GM21528 (cell line): ENCODE measurements around the gene CCDC85A.
"Not testable (repeated sequence)": the region's sequence is repeated elsewhere in the genome, so short reads cannot be mapped to it uniquely, and the experiment has no call there.

Source experiments
- ATAC-seq: cut with Tn5 transposase; IDR thresholded peaks from one replicate; pipeline ENCODE4 v1.9.1; 2021; ENCODE audit warnings: mild to moderate bottlenecking, moderate library complexity; ENCODE audit not compliant: unreplicated experiment, low FRiP score

Gene CCDC85A

DNA sequence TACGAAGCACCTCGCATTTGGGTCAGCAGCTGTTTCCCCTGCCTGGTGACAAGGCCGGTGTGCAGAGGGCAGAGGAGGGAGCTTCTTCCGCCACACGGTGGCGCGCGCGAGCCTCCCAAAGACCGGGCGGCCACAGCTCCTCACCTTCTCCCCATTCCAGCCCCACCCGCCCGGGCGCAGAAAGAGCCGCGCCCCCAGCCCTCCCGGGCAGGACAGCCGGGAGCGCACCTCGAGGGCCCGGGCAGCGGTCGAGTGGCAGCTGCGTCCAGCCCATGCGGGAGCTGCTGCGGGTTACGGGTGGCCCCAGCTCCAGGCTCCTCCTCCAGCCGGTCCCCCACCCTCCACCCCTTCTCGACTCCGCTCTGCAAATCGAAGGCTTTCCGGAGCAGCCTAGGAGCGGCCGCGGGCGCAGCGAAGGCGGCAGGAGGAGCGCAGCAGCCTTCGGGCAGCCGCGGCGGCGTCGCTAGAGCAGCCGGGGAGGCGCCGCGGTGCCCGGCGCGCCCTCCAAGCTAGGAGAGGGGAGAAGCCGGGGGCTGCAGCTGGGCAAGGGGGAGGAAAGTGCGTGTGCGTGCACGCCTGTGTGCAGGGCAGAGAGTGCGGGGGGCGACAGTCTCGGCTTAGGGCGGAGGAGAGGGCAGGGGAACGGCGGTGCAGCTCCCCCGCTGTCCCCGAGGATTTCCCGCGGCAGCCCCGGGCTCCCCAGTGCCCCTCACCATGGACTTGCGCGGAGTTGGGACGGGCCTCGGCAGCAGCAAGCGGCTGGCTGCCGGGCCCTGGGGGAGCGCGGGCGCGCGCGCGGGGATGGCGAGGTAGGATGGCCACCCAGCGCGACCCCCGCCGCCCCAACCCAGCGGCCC, at the start of gene CCDC85A:
TSS of gene CCDC85A (plus strand) at position 348 of the 857 bp plus-strand sequence. CDS start 635 bp downstream, outside the sequence.
- peak; percentile 98 for ATAC-seq

GRCh38 chr2:56134861-56135260, 48.9 kb upstream of the CCDC85A start:
- no peak for ATAC-seq

- ATAC-seq, result not testable (repeated sequence)
These were observed 41.2 kb upstream of the CCDC85A start for GRCh38 chr2:56142497-56143061.

DNA sequence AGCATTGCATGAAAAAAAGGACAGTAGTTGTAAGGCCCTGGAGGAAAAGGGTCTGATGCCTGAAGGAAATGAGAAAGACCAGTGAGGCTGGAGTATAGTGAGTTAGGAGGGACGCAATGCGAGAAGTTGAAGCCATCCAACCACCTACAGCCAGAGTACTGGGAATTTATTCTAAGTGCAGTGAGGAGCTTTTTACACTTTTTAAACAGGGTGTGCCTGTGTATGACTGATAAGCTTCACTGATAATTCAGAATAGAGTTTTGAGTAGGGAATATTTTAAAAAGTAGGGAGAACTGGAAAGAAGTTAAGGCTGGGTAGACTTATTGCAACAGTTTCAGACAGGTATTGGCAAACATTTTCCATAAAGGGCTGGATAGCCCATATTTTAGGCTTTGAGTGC, 35.9 kb upstream of the CCDC85A start:
- no peak for ATAC-seq

- ATAC-seq, result no peak
These were observed 35.0 kb upstream of the CCDC85A start for GRCh38 chr2:56148825-56149224.

- ATAC-seq, result no peak
These were observed 31.9 kb upstream of the CCDC85A start for GRCh38 chr2:56151841-56152240.

DNA sequence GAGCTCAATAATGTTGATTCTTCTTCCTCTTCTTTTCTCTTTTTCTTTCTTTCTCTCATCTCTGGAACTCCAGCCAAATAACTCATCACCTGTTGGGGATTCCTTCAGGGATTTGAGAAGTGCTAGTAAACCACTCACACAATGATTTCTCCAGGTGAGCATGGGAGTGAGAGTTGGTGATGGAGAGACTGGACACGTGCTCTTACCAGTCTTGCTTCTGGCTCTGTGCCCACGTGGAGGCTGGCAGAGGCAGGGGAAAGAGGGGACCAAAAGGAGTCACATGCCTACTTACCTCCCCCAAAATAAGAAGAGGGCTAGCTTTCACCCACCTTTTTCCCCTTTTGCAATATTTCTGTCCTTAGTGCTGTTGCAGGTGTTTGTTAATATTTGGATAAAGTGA, 28.6 kb upstream of the CCDC85A start:
- no peak for ATAC-seq

DNA sequence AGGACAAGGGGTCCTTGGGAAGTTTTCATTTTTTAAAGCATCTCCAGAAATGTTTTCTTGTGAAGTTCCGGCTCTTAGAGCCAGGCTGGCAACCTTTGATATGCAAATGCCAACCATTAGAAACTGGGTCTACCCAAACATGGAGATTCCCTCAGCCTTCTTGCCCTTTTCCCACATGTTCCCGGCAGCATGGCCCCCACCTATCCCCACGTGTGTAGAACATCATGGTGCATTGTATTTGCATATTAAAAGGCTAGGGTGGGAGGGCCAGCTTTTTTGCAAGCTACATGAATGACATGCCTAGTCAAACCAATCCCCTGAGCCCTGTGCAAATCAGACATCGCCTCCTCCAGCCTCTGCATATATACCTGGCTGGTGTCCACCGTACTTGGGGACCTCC, 23.9 kb upstream of the CCDC85A start:
- not testable (repeated sequence) for ATAC-seq

- no peak for ATAC-seq
These were observed 15.9 kb upstream of the CCDC85A start for GRCh38 chr2:56167616-56168562.

- no peak for ATAC-seq
These were observed 14.3 kb upstream of the CCDC85A start for GRCh38 chr2:56169521-56169920.

DNA sequence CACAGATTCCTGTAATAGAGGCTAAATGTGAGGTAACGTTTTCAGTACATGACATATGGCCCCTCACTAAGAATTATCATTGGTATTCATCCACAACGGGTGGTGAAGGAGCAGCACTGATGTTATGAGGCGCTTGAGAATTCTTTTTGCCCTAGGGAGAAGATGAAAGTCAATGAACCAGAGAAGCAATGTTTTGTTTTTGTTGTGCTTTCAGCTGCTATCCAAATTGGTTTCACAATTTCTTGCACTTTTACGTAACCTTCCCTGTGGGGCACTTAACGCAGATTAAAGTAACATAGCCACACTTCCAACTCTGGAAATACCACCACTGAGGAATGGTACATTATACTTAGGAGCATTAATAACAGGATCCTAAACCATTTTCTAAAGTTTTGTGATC, 13.3 kb upstream of the CCDC85A start:
- no peak for ATAC-seq

GRCh38 chr2:56170988-56171387, 12.8 kb upstream of the CCDC85A start:
- no peak for ATAC-seq

DNA sequence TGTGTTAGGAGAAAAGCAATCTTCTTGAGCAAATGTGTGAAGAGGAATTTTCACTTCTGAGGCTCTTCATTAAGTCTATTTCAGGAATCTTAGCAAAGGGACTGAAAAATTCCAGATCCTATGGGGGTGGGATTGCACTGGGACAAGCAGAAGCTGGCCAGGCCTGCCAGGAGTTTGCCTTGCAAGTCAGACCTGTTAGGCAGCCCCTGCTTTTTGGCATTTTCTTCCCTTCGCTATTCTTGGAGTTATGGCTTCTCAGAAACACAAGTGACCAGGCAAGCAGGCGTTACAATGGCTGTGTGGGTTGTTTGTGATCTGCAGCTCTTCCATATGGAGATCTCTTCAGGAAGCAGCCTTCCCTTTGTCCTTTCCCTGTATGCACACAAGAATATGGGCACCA, 8.0 kb upstream of the CCDC85A start:
- ATAC-seq, result no peak

DNA sequence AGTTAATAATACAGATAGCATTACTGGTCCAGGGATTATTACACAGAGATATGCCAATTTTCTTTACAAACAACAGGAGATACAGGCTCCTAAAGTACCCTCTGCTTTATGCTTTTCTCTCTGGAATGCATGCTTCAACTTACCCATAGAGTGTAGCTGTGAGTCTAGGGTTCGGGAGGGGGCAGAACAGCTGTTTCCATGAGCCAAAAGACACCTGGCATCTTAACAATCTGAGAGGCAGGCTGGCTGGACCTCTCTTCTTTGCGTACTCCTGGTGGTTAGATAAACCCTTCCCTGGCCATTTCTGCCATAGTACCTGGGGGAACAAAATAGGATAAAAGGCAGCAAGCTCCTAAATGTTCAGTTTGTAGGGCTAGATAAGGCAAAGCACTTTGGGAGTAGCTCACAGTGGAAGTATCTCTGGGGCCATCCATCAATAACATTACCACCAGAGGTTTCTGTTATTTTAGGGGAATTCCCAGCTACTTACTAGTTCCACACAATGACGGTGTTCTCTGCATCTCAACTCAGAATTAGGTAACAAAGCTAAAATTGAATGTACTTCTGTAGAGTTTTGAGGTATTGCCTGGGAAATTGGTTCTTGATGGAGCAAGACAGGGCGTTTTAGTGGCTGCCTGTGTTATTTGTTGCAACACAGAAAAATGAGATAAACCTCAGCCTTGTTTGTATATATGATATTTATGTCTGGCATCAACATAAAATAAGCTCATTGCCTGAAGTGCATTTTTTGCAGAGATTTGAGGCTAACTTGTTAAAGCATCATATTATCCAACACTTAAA, 6.2 kb upstream of the CCDC85A start:
- peak; percentile 68 for ATAC-seq

DNA sequence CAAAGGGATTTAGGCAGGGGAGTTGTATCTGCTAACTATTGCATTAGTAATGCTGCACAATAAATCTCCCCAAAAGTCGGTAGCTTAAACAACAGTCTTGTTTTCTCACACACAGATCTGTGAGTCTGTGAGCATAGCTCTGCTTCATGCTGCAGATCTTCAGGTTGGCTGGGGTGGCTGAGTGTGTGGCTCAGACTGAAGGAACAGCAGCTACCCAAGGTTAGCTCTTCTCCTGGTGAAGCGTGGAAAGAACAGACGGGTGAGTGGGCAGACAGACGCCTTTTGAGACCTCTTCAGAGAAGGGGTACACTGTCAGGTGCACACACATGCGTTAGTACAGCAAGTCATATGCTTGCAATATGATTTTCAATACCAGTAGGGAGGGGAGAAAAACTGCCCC, 3.9 kb upstream of the CCDC85A start:
- ATAC-seq, result no peak

GRCh38 chr2:56182420-56182819, 1.4 kb upstream of the CCDC85A start:
- no peak for ATAC-seq

DNA sequence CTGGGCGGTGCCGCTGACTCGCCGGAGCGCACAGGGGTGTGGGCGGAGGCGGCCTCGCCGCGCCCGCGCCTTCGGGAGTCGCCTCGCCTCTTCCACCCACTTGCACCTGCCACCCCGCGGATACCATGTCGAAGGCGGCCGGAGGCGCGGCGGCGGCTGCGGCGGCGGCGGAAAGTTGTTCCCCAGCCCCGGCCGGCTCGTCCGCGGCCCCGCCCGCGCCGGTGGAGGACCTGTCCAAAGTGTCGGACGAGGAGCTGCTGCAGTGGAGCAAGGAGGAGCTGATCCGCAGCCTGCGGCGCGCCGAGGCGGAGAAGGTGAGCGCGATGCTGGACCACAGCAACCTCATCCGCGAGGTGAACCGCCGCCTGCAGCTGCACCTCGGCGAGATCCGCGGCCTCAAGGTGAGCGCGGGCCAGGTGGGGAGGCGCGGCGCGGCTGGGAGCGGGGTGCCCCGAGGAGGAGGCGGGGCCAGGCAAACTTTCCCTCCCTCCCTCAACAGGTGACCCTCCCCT, 766 bp downstream of the CCDC85A start:
- peak; percentile 12 for ATAC-seq

DNA sequence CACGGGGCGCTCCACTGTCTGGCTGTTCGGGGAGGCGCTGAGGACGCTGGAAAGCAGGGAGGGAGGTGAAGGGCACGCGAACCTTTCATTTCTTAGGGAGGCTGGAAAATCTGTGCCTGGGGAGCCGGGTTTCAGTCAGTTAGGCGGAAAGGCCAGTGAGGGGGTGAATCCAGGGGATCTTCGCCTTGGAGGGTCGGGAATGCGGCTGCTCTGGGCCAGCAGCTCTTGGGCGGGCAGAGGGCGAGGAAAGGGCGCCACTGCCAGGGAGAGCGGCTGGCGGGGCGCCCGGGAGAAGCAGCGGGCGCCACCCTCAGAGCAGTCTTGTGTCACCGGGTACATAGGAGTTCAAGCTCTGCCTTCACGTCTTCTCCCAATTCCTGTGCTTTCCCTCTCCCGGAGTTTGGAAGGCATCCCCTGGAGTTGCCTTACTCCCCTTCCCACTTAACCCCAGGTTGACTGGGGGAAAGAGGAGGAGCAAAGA, 1.4 kb downstream of the CCDC85A start:
- ATAC-seq, result no peak

DNA sequence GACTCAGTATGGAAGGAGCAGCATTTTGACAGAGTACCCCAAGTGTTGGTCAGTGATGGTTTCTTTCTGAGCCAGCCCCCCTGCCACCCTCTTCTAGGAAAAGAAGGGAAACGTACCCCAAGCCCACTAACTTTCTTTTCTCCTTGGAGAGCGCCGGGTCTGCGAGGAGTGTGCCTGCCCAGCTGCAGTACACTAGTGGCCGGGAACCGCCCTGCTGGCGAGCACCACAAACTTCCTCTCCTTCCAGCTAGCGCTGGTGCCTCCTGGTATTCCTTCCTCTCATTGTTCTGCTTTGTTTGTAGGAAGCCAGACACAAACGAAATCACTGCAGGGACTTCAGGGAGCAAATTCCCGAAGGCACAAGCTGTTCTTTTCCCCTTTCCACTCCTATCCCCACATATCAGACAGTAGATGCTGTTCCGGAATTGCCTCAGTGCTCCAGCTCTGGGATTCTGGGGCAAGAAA, 1.8 kb downstream of the CCDC85A start:
- no peak for ATAC-seq

DNA sequence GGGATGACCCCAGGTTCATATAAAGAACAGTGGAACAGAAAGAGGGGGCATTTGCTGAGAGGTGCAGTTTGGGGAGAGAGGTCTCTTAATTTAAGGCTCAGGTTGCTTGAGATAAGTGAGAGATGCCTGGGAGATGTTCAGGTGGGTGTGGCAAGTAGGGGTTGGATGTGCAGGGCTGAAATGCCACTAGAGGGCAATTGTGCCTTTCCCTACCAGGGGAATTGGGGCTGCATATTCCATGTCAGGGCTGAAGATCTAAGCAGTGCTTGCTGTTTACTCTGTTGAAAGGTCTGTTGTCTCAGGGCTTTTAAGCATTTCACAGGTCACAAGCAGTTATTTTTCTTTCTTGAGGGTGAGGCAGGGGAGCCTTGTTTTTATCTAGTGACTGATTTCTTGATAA, 7.8 kb downstream of the CCDC85A start:
- ATAC-seq, result no peak
